IPS DF 6.9 (cell line): ENCODE measurements around the gene MACROH2A1.
"Not testable (repeated sequence)": the region's sequence is repeated elsewhere in the genome, so short reads cannot be mapped to it uniquely, and the experiment has no call there.

Experiments used
- DNase-seq: peaks from one replicate; pipeline ENCODE4 v3.0.0-alpha.2; 2013; ENCODE audit warnings: low read depth, low spot score
- H3K27ac ChIP-seq: one replicate; pipeline ENCODE4 v1.5.1; 2013; ENCODE audit warnings: low read length, control low read depth
- H3K27me3 ChIP-seq: 2 replicates; pipeline ENCODE4 v1.6.1; 2013; ENCODE audit warnings: mild to moderate bottlenecking, low read length; ENCODE audit not compliant: control insufficient read depth, insufficient read depth
- H3K36me3 ChIP-seq: 2 replicates; pipeline ENCODE4 v1.6.1; 2013; ENCODE audit warnings: low read length; ENCODE audit not compliant: control insufficient read depth, insufficient read depth
- H3K4me1 ChIP-seq: 2 replicates; pipeline ENCODE4 v1.6.1; 2013; ENCODE audit warnings: low read length; ENCODE audit not compliant: control insufficient read depth, insufficient read depth
- H3K4me3 ChIP-seq: 2 replicates; pipeline ENCODE4 v1.5.1; 2013; ENCODE audit warnings: mild to moderate bottlenecking, low read length
- H3K9me3 ChIP-seq: 2 replicates; pipeline ENCODE4 v1.6.1; 2013; ENCODE audit warnings: low read length, inconsistent platforms; ENCODE audit not compliant: control insufficient read depth, insufficient read depth
- WGBS: extraction: QIAGEN DNeasy Blood & Tissue Kit; methylation state at CpG from one replicate; pipeline ENCODE4 v1.1.7; 2013; ENCODE audit warnings: mixed read lengths, missing lambda C conversion rate; ENCODE audit not compliant: insufficient read length, insufficient coverage; 5-methylcytosine and 5-hydroxymethylcytosine counted together

The MACROH2A1 gene

GRCh38 chr5:135365281-135365680, 33.8 kb downstream of the MACROH2A1 start:
- Histone ChIP-seq H3K4me3 (no peak overlapping the region), H3K27me3 (no peaks in the 10 kb centered on the region), H3K27ac (no peak overlapping the region), H3K9me3 (no peaks in the 10 kb centered on the region), H3K36me3 (peaks cover 5% of the 10 kb centered on the region; the same call in 1 of the 2 replicates), H3K4me1 (no peaks in the 10 kb centered on the region; the same call in 1 of the 2 replicates)
- no peak for DNase-seq
- no CpG with 5 or more reads among the region's 2 CpGs for WGBS

GRCh38 chr5:135364421-135365262, 34.4 kb downstream of the MACROH2A1 start:
- no peaks in the 10 kb centered on the region; the same call in 1 of the 2 replicates for H3K4me1 ChIP-seq
- H3K36me3 ChIP-seq, result peaks cover 6% of the 10 kb centered on the region; the same call in 1 of the 2 replicates

GRCh38 chr5:135363342-135363741, 35.7 kb downstream of the MACROH2A1 start:
- not testable (repeated sequence) for H3K36me3 ChIP-seq, H3K9me3 ChIP-seq, H3K27ac ChIP-seq, H3K4me1 ChIP-seq, H3K4me3 ChIP-seq, DNase-seq, H3K27me3 ChIP-seq
- WGBS, result no CpG with 5 or more reads among the region's 3 CpGs

More at GRCh38 chr5:135364421-135365262, 34.4 kb downstream of the MACROH2A1 start:
- WGBS, result no CpG with 5 or more reads among the region's 5 CpGs
- Histone ChIP-seq H3K9me3 (no peaks in the 10 kb centered on the region), H3K4me3 (no peak overlapping the region), H3K27me3 (no peaks in the 10 kb centered on the region), H3K27ac (no peak overlapping the region)
- no peak for DNase-seq

GRCh38 chr5:135362102-135362501, 36.9 kb downstream of the MACROH2A1 start:
- H3K27me3 ChIP-seq, result no peaks in the 10 kb centered on the region
- 0 out of 2 replicates have a peak, but pooled peaks cover 3% of the 10 kb centered on the region for H3K36me3 ChIP-seq
- WGBS, result no CpG with 5 or more reads among the region's 2 CpGs
- no peaks in the 10 kb centered on the region; the same call in 1 of the 2 replicates for H3K4me1 ChIP-seq
- H3K4me3 ChIP-seq, result no peak overlapping the region
- no peak for DNase-seq
- no peak overlapping the region for H3K27ac ChIP-seq
- no peaks in the 10 kb centered on the region for H3K9me3 ChIP-seq

GRCh38 chr5:135360278-135361274, 38.5 kb downstream of the MACROH2A1 start:
- Histone ChIP-seq H3K27ac (no peak overlapping the region), H3K36me3 (0 out of 2 replicates have a peak, but pooled peaks cover 3% of the 10 kb centered on the region), H3K27me3 (no peaks in the 10 kb centered on the region), H3K4me1 (no peaks in the 10 kb centered on the region), H3K9me3 (no peaks in the 10 kb centered on the region), H3K4me3 (no peak overlapping the region)
- no CpG with 5 or more reads among the region's 16 CpGs for WGBS
- DNase-seq, result no peak

- WGBS, result no CpG with 5 or more reads among the region's 8 CpGs
- Histone ChIP-seq H3K4me1 (no peaks in the 10 kb centered on the region), H3K36me3 (0 out of 2 replicates have a peak, but pooled peaks cover 3% of the 10 kb centered on the region), H3K9me3 (no peaks in the 10 kb centered on the region), H3K27me3 (no peaks in the 10 kb centered on the region), H3K27ac (no peak overlapping the region), H3K4me3 (no peak overlapping the region)
- no peak for DNase-seq
Measured at GRCh38 chr5:135359374-135360165, 39.5 kb downstream of the MACROH2A1 start.

GRCh38 chr5:135357685-135358084, 41.3 kb downstream of the MACROH2A1 start:
- no peak for DNase-seq
- Histone ChIP-seq H3K4me1 (no peaks in the 10 kb centered on the region), H3K27ac (no peak overlapping the region), H3K27me3 (no peaks in the 10 kb centered on the region), H3K36me3 (peaks cover 5% of the 10 kb centered on the region; the same call in 1 of the 2 replicates), H3K9me3 (no peaks in the 10 kb centered on the region), H3K4me3 (no peak overlapping the region)

GRCh38 chr5:135356522-135357318, 42.3 kb downstream of the MACROH2A1 start:
- WGBS, result no CpG with 5 or more reads among the region's 6 CpGs

GRCh38 chr5:135355169-135355568, 43.9 kb downstream of the MACROH2A1 start:
- Histone ChIP-seq H3K36me3 (peaks cover 2% of the 10 kb centered on the region; the same call in 1 of the 2 replicates), H3K27me3 (no peaks in the 10 kb centered on the region), H3K4me3 (no peak overlapping the region), H3K27ac (no peak overlapping the region), H3K9me3 (no peaks in the 10 kb centered on the region), H3K4me1 (no peaks in the 10 kb centered on the region)
- WGBS, result no CpG with 5 or more reads among the region's 1 CpG
- no peak for DNase-seq

More at GRCh38 chr5:135356522-135357318, 42.3 kb downstream of the MACROH2A1 start:
- Histone ChIP-seq H3K9me3 (no peaks in the 10 kb centered on the region), H3K27ac (no peak overlapping the region), H3K36me3 (peaks cover 5% of the 10 kb centered on the region; the same call in 1 of the 2 replicates), H3K4me1 (no peaks in the 10 kb centered on the region), H3K4me3 (no peak overlapping the region), H3K27me3 (no peaks in the 10 kb centered on the region)
- DNase-seq, result no peak
